Mesenchymal stem cell (in vitro differentiated cells and primary cell): ENCODE results near the gene TFDP3.

ENCODE experiments used
- DNase-seq: peaks from one replicate; pipeline ENCODE4 v3.0.0-alpha.2; 2013
- H2AFZ ChIP-seq: one replicate; pipeline ENCODE4 v1.6.1; 2013; ENCODE audit warnings: low read depth, mild to moderate bottlenecking, control low read depth, inconsistent platforms, low read length, moderate library complexity
- H2AK5ac ChIP-seq: 2 replicates; pipeline ENCODE4 v1.6.1; 2013; ENCODE audit warnings: low read length, moderate library complexity, mild to moderate bottlenecking, inconsistent platforms; ENCODE audit not compliant: severe bottlenecking
- H2BK120ac ChIP-seq: one replicate; pipeline ENCODE4 v1.6.1; 2013; ENCODE audit warnings: low read depth, mild to moderate bottlenecking, inconsistent platforms, low read length, moderate library complexity
- H2BK12ac ChIP-seq, 2 experiments: one replicate each; pipeline ENCODE4 v1.6.1; 2013; ENCODE audit warnings: inconsistent platforms in 2 of 2, low read length in 2 of 2, mild to moderate bottlenecking in 2 of 2, moderate library complexity in 2 of 2, control low read depth in 1 of 2
- H2BK15ac ChIP-seq: one replicate; pipeline ENCODE4 v1.6.1; 2013; ENCODE audit warnings: mild to moderate bottlenecking, low read depth, inconsistent platforms; ENCODE audit not compliant: poor library complexity, severe bottlenecking
- H2BK5ac ChIP-seq: 2 replicates; pipeline ENCODE4 v1.6.1; 2013; ENCODE audit warnings: low read depth, mild to moderate bottlenecking, low read length, control low read depth, inconsistent platforms; ENCODE audit not compliant: poor library complexity, severe bottlenecking
- H3K14ac ChIP-seq, 2 experiments: one replicate each; pipeline ENCODE4 v1.6.1; 2013; ENCODE audit warnings: inconsistent platforms in 2 of 2, low read length in 2 of 2, control low read depth in 1 of 2, mild to moderate bottlenecking in 1 of 2, moderate library complexity in 1 of 2
- H3K18ac ChIP-seq, 2 experiments: one replicate each; pipeline ENCODE4 v1.6.1; 2013; ENCODE audit warnings: inconsistent platforms in 2 of 2, low read length in 2 of 2, control low read depth in 1 of 2, low read depth in 1 of 2, mild to moderate bottlenecking in 1 of 2
- H3K23ac ChIP-seq, 2 experiments: one replicate each; pipeline ENCODE4 v1.6.1; 2013; ENCODE audit warnings: inconsistent platforms in 2 of 2, low read length in 2 of 2, mild to moderate bottlenecking in 2 of 2, moderate library complexity in 2 of 2, control low read depth in 1 of 2
- H3K27ac ChIP-seq: 2 replicates; pipeline ENCODE4 v1.5.1; 2013; ENCODE audit warnings: mild to moderate bottlenecking, moderate library complexity, low read length, control low read depth, inconsistent platforms; ENCODE audit not compliant: poor library complexity, severe bottlenecking
- H3K27me3 ChIP-seq, 2 experiments: 2 replicates each; pipeline versions ENCODE4 v1.6.1 to v1.7.0; 2013; ENCODE audit warnings: low read length in 2 of 2, mild to moderate bottlenecking in 2 of 2, moderate library complexity in 2 of 2, control low read depth in 1 of 2, inconsistent platforms in 1 of 2; ENCODE audit not compliant: control insufficient read depth in 1 of 2, insufficient read depth in 1 of 2
- H3K36me3 ChIP-seq, 2 experiments: 2 replicates each; pipeline versions ENCODE4 v1.6.1 to v1.7.0; 2013; ENCODE audit warnings: low read length in 2 of 2, control low read depth in 1 of 2, inconsistent platforms in 1 of 2, low read depth in 1 of 2, mild to moderate bottlenecking in 1 of 2; ENCODE audit not compliant: insufficient read depth in 2 of 2, control insufficient read depth in 1 of 2
- H3K4ac ChIP-seq, 2 experiments: one replicate each; pipeline ENCODE4 v1.6.1; 2013; ENCODE audit warnings: inconsistent platforms in 2 of 2, low read length in 2 of 2, mild to moderate bottlenecking in 2 of 2, moderate library complexity in 2 of 2, control low read depth in 1 of 2, low read depth in 1 of 2
- H3K4me1 ChIP-seq: 2 replicates; pipeline ENCODE4 v1.6.1; 2013; ENCODE audit warnings: low read depth, low read length, control low read depth; ENCODE audit not compliant: control insufficient read depth, insufficient read depth
- H3K4me2 ChIP-seq: 2 replicates; pipeline ENCODE4 v1.6.1; 2013; ENCODE audit warnings: low read length, mild to moderate bottlenecking, inconsistent platforms; ENCODE audit not compliant: poor library complexity, severe bottlenecking
- H3K4me3 ChIP-seq, 2 experiments: 2 replicates each; pipeline versions ENCODE4 v1.5.1 to v1.7.0; 2013; ENCODE audit warnings: low read length in 2 of 2, mild to moderate bottlenecking in 2 of 2, control low read depth in 1 of 2, low read depth in 1 of 2; ENCODE audit not compliant: insufficient read depth in 1 of 2
- H3K79me1 ChIP-seq: replicated peaks from 2 replicates; pipeline ENCODE4 v1.6.1; 2013; ENCODE audit warnings: mild to moderate bottlenecking, control low read depth, low read length, inconsistent platforms; ENCODE audit not compliant: poor library complexity, severe bottlenecking
- H3K9ac ChIP-seq: 2 replicates; pipeline ENCODE4 v1.7.0; 2013; ENCODE audit warnings: mild to moderate bottlenecking, low read length, moderate library complexity
- H3K9me3 ChIP-seq: 2 replicates; pipeline ENCODE4 v1.7.0; 2013; ENCODE audit warnings: mild to moderate bottlenecking, low read length; ENCODE audit not compliant: control insufficient read depth
- H4K8ac ChIP-seq: one replicate; pipeline ENCODE4 v1.6.1; 2013; ENCODE audit warnings: inconsistent platforms, mild to moderate bottlenecking, low read length, moderate library complexity
- H4K91ac ChIP-seq: one replicate; pipeline ENCODE4 v1.6.1; 2013; ENCODE audit warnings: mild to moderate bottlenecking, low read length, inconsistent platforms
- WGBS: methylation state at CpG from one replicate; pipeline ENCODE4 v1.1.7; 2013; ENCODE audit warnings: mixed read lengths; 5-methylcytosine and 5-hydroxymethylcytosine counted together

TFDP3 gene

GRCh38 chrX:133254666-133255065, 36.5 kb upstream of the TFDP3 start:
- no peak overlapping the region for H2AK5ac ChIP-seq
- H3K79me1 ChIP-seq: no peaks in the 10 kb centered on the region
- peak; percentile 65 for DNase-seq
- H3K23ac ChIP-seq: no peak overlapping the region
- no peaks in the 10 kb centered on the region for H3K9me3 ChIP-seq
- H3K4me1 ChIP-seq: peaks cover 2% of the 10 kb centered on the region
- H4K91ac ChIP-seq: no peak overlapping the region
- no peaks in the 10 kb centered on the region for H3K36me3 ChIP-seq
- H3K27me3 ChIP-seq: peaks cover 0 to 7% of the 10 kb centered on the region in 2 experiments
- H3K18ac ChIP-seq: no peak overlapping the region
- H3K14ac ChIP-seq: no peak overlapping the region
- no peak overlapping the region for H2BK15ac ChIP-seq
- H3K9ac ChIP-seq: no peak overlapping the region
- H3K4ac ChIP-seq: no peak overlapping the region
- H2AFZ ChIP-seq: no peak overlapping the region
- WGBS: 100% methylated on average over 1 of the region's 3 CpGs
- no peak overlapping the region for H3K4me2 ChIP-seq
- no peak overlapping the region for H3K27ac ChIP-seq
- no peak overlapping the region for H2BK12ac ChIP-seq
- H4K8ac ChIP-seq: no peak overlapping the region
- H2BK5ac ChIP-seq: no peak overlapping the region
- H3K4me3 ChIP-seq: no peak overlapping the region
- H2BK120ac ChIP-seq: no peak overlapping the region

- Histone ChIP-seq H2AFZ (no peak overlapping the region), H4K8ac (no peak overlapping the region), H2AK5ac (no peak overlapping the region), H3K4me1 (peaks cover 2% of the 10 kb centered on the region), H2BK12ac (no peak overlapping the region), H3K9ac (no peak overlapping the region), H3K27me3 (peaks cover 0 to 7% of the 10 kb centered on the region in 2 experiments), H2BK15ac (no peak overlapping the region), H4K91ac (no peak overlapping the region), H3K4me2 (no peak overlapping the region), H2BK5ac (no peak overlapping the region), H3K18ac (no peak overlapping the region), H3K4ac (no peak overlapping the region), H3K36me3 (no peaks in the 10 kb centered on the region), H3K27ac (no peak overlapping the region), H3K14ac (no peak overlapping the region), H3K79me1 (no peaks in the 10 kb centered on the region), H2BK120ac (no peak overlapping the region), H3K9me3 (peaks cover 28% of the 10 kb centered on the region), H3K23ac (no peak overlapping the region), H3K4me3 (no peak overlapping the region)
- 81% methylated on average over 2 of the region's 5 CpGs for WGBS
- no peak for DNase-seq
These were observed 33.0 kb upstream of the TFDP3 start for GRCh38 chrX:133251204-133251603.

- Histone ChIP-seq H3K4me1 (peaks cover 2% of the 10 kb centered on the region), H3K4ac (no peak overlapping the region), H3K23ac (no peak overlapping the region), H2BK5ac (no peak overlapping the region), H3K4me2 (no peak overlapping the region), H3K27me3 (peaks cover 0 to 7% of the 10 kb centered on the region in 2 experiments), H3K9ac (no peak overlapping the region), H2BK15ac (no peak overlapping the region), H3K79me1 (no peaks in the 10 kb centered on the region), H2AFZ (no peak overlapping the region), H3K36me3 (no peaks in the 10 kb centered on the region), H3K9me3 (peaks cover 36% of the 10 kb centered on the region), H3K18ac (no peak overlapping the region), H4K91ac (no peak overlapping the region), H3K4me3 (no peak overlapping the region), H2BK12ac (no peak overlapping the region), H2BK120ac (no peak overlapping the region), H2AK5ac (no peak overlapping the region), H4K8ac (no peak overlapping the region), H3K27ac (no peak overlapping the region), H3K14ac (no peak overlapping the region)
- DNase-seq: no peak
- WGBS: 71% methylated on average over 3 of the region's 5 CpGs
These were observed 32.3 kb upstream of the TFDP3 start for GRCh38 chrX:133250184-133251100.

GRCh38 chrX:133249266-133250058, 31.3 kb upstream of the TFDP3 start:
- Histone ChIP-seq H4K8ac (no peak overlapping the region), H3K9me3 (peaks cover 43% of the 10 kb centered on the region), H3K4me2 (no peak overlapping the region), H2BK12ac (no peak overlapping the region), H3K79me1 (no peaks in the 10 kb centered on the region), H3K23ac (no peak overlapping the region), H3K4ac (no peak overlapping the region), H2AFZ (no peak overlapping the region), H2BK120ac (no peak overlapping the region), H3K27ac (no peak overlapping the region), H3K4me1 (peaks cover 2% of the 10 kb centered on the region), H2BK15ac (no peak overlapping the region), H3K9ac (no peak overlapping the region), H4K91ac (no peak overlapping the region), H2BK5ac (no peak overlapping the region), H2AK5ac (no peak overlapping the region), H3K18ac (no peak overlapping the region), H3K27me3 (peaks cover 0 to 7% of the 10 kb centered on the region in 2 experiments), H3K36me3 (no peaks in the 10 kb centered on the region), H3K14ac (no peak overlapping the region), H3K4me3 (no peak overlapping the region)
- no peak for DNase-seq
- WGBS: 88% methylated on average over 2 of the region's 4 CpGs
